Smooth muscle cell (in vitro differentiated cells): ENCODE results near the gene TRIM61. TPM values are rescaled to one million over a fixed set of nuclear protein-coding genes. Genes with fewer than 3 reads are reported as not detected.

ENCODE experiments used
- DNase-seq: peaks from one replicate; lab custom pipeline; 2025; ENCODE audit not compliant: unreplicated experiment; lab: John Stamatoyannopoulos, UW
- H2AFZ ChIP-seq: fragments of 200-600 bp; sonication (generic); 2 replicates; pipeline ENCODE4 v1.6.0; 2016; ENCODE audit warnings: antibody characterized with exemption, low read depth, mild to moderate bottlenecking
- H3F3A ChIP-seq: fragments of 200-600 bp; sonication (generic); 2 replicates; pipeline ENCODE4 v1.6.0; 2017; ENCODE audit warnings: antibody characterized with exemption, low read depth
- H3K27ac ChIP-seq: fragments of 200-600 bp; sonication (generic); 2 replicates; pipeline ENCODE4 v1.5.1; 2016; ENCODE audit warnings: low read depth, mild to moderate bottlenecking
- H3K27me3 ChIP-seq: fragments of 200-600 bp; sonication (generic); 2 replicates; pipeline ENCODE4 v1.6.1; 2016; ENCODE audit warnings: low read depth, mild to moderate bottlenecking
- H3K36me3 ChIP-seq: fragments of 200-600 bp; sonication (generic); 2 replicates; pipeline ENCODE4 v1.5.1; 2016; ENCODE audit warnings: low read depth
- H3K4me1 ChIP-seq: fragments of 200-600 bp; sonication (generic); 2 replicates; pipeline ENCODE4 v1.5.1; 2016; ENCODE audit warnings: low read depth
- H3K4me2 ChIP-seq: fragments of 200-600 bp; sonication (generic); 2 replicates; pipeline ENCODE4 v1.6.0; 2016; ENCODE audit warnings: mild to moderate bottlenecking
- H3K4me3 ChIP-seq: fragments of 200-600 bp; sonication (generic); 2 replicates; pipeline ENCODE4 v1.5.1; 2016; ENCODE audit warnings: mild to moderate bottlenecking
- H3K79me2 ChIP-seq: fragments of 200-600 bp; sonication (generic); 2 replicates; pipeline ENCODE4 v1.6.0; 2016; ENCODE audit warnings: low read depth, mild to moderate bottlenecking
- H3K9ac ChIP-seq: fragments of 200-600 bp; sonication (generic); 2 replicates; pipeline ENCODE4 v1.6.0; 2016; ENCODE audit warnings: low read depth
- H3K9me3 ChIP-seq: fragments of 200-600 bp; sonication (generic); replicated peaks from 2 replicates; pipeline ENCODE4 v1.5.1; 2016; ENCODE audit warnings: low read depth
- H4K20me1 ChIP-seq: fragments of 200-600 bp; sonication (generic); 2 replicates; pipeline ENCODE4 v1.6.0; 2016; ENCODE audit warnings: low read depth
- WGBS: methylation state at CpG from one replicate; pipeline ENCODE4 v1.1.7; 2016; ENCODE audit warnings: low lambda C conversion rate; 5-methylcytosine and 5-hydroxymethylcytosine counted together
- polyA plus RNA-seq: library from polyadenylated mRNA; unstranded; fragments of >200 nt; fragmentation: Nextera tagmentation; extraction: Ambion mirVana; gene quantifications from 2 replicates; pipeline ENCODE4 v1.2.1, GENCODE V29; 2016
- total RNA-seq: library from RNA; depleted of rRNA; stranded (reverse); fragments of >200 nt; gene quantifications from 2 replicates; pipeline ENCODE4 v1.2.3, GENCODE V29; 2014
- TF ChIP-seq, protein P1 (sequence below): fragments of 200-600 bp; sonication (generic); IDR thresholded peaks from 2 replicates; pipeline ENCODE4 v1.5.1; 2017; ENCODE audit warnings: borderline replicate concordance, mild to moderate bottlenecking, antibody characterized with exemption; ENCODE audit not compliant: insufficient read depth, poor library complexity, severe bottlenecking

Gene TRIM61
- total and polyA plus RNA-seq, 2 experiments from 2014 or later: not detected

DNA sequence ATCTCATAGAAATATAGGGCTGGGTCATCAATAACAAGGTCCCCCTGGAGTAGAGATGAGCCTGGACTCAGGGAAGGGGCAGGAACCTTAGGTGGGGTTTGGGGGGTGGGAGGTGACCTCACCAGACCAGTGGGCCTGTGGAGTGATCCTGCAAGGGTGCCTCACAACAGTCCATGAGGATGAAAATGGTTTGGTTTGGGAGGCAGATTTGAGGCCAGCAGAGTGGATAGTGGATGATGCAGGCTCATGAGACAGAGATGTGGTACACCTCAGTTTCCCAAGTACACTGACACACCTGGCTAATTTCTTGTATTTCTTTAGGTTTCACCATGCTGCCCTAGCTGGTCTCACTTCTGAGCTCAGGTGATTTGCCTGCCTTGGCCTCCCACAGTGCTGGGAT, 36.2 kb upstream of the TRIM61 start:
- no peaks in the 10 kb centered on the region for H4K20me1 ChIP-seq
- H3K4me3 ChIP-seq: no peak overlapping the region
- no peaks in the 10 kb centered on the region for H3K27me3 ChIP-seq
- H3K9me3 ChIP-seq: no peaks in the 10 kb centered on the region
- TF ChIP-seq, protein P1, sequence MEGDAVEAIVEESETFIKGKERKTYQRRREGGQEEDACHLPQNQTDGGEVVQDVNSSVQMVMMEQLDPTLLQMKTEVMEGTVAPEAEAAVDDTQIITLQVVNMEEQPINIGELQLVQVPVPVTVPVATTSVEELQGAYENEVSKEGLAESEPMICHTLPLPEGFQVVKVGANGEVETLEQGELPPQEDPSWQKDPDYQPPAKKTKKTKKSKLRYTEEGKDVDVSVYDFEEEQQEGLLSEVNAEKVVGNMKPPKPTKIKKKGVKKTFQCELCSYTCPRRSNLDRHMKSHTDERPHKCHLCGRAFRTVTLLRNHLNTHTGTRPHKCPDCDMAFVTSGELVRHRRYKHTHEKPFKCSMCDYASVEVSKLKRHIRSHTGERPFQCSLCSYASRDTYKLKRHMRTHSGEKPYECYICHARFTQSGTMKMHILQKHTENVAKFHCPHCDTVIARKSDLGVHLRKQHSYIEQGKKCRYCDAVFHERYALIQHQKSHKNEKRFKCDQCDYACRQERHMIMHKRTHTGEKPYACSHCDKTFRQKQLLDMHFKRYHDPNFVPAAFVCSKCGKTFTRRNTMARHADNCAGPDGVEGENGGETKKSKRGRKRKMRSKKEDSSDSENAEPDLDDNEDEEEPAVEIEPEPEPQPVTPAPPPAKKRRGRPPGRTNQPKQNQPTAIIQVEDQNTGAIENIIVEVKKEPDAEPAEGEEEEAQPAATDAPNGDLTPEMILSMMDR: no peak
- no peak overlapping the region for H3K9ac ChIP-seq
- H2AFZ ChIP-seq: no peak overlapping the region
- H3K4me1 ChIP-seq: no peaks in the 10 kb centered on the region
- no peaks in the 10 kb centered on the region for H3K36me3 ChIP-seq
- no peak overlapping the region for H3K27ac ChIP-seq
- no peak overlapping the region for H3K4me2 ChIP-seq
- no peak for DNase-seq
- H3F3A ChIP-seq: no peaks in the 10 kb centered on the region
- H3K79me2 ChIP-seq: no peaks in the 10 kb centered on the region

DNA sequence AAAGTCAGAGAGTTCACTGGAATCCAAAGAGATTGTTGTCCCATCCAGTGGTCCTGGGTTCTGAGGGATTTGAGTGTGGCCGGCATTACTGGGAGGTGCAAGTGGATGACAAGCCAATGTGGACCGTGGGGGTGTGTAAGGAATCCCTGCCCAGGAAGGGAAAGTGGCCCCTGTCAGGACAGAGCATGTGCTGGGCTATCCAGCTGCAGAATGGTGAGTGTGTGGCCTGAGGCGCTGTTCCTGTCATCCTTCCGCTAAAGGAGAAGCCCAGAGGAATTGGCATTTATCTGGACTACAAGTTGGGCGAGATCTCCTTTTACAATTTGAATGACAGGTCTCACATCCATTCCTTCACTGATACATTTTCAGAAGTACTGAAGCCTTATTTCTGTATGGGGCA, 33.9 kb upstream of the TRIM61 start:
- Histone ChIP-seq H3K36me3 (no peaks in the 10 kb centered on the region), H4K20me1 (no peaks in the 10 kb centered on the region), H3F3A (no peaks in the 10 kb centered on the region), H3K4me1 (no peaks in the 10 kb centered on the region), H2AFZ (no peak overlapping the region), H3K27ac (no peak overlapping the region), H3K9me3 (no peaks in the 10 kb centered on the region), H3K4me2 (no peak overlapping the region), H3K27me3 (no peaks in the 10 kb centered on the region), H3K4me3 (no peak overlapping the region), H3K79me2 (no peaks in the 10 kb centered on the region), H3K9ac (no peak overlapping the region)
- WGBS: 80% methylated on average over 5 of the region's 5 CpGs
- TF ChIP-seq, protein P1: no peak
- no peak for DNase-seq

DNA sequence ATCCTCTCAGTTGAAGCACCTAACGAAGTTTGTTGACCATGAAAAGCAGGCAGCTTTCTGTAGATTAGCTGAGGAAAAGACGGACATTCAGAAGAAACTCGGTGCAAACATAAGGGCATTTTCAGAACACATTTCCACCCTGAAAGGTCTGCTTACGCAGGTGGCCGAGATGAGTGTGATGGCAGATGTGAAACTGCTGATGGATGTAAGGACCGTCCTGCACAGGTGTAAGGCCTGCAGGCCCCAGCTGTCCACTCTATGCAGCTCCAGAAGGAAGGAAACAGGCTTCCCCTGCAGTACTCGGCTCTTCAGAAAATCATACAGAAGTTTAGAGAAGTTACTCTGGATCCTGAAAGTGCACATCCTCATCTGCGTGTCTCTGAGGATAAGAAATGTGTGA, 33.5 kb upstream of the TRIM61 start:
- H3K4me3 ChIP-seq: no peak overlapping the region
- no peak overlapping the region for H2AFZ ChIP-seq
- no peak overlapping the region for H3K9ac ChIP-seq
- no peaks in the 10 kb centered on the region for H3K9me3 ChIP-seq
- WGBS: 91% methylated on average over 8 of the region's 8 CpGs
- H3K79me2 ChIP-seq: no peaks in the 10 kb centered on the region
- H3K36me3 ChIP-seq: no peaks in the 10 kb centered on the region
- no peaks in the 10 kb centered on the region for H3K27me3 ChIP-seq
- no peak overlapping the region for H3K27ac ChIP-seq
- no peaks in the 10 kb centered on the region for H4K20me1 ChIP-seq
- DNase-seq: no peak
- TF ChIP-seq, protein P1: no peak
- no peaks in the 10 kb centered on the region for H3K4me1 ChIP-seq
- H3K4me2 ChIP-seq: no peak overlapping the region
- H3F3A ChIP-seq: no peaks in the 10 kb centered on the region

DNA sequence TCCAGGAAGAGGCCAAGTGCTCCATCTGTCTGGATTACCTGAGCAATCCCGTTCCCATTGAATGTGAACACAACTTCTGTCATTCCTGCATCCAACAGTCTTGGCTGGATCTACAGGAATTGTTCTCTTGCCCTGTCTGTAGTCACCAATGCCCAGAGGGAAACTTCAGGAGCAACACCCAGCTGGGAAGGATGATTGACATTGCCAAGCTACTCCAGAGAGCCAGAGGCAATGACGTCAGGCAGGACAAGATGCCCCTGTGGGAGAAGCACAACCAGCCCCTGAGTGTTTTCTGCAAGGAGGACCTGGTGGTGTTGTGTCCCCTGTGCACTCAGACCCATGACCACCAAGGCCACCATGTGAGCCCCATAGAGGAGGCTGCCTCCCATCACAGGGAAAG, 33.0 kb upstream of the TRIM61 start:
- no peaks in the 10 kb centered on the region for H4K20me1 ChIP-seq
- 91% methylated on average over 2 of the region's 2 CpGs for WGBS

More for the DNA sequence above, 33.0 kb upstream of the TRIM61 start:
- no peak overlapping the region for H2AFZ ChIP-seq
- no peak overlapping the region for H3K27ac ChIP-seq
- TF ChIP-seq, protein P1: no peak
- no peak overlapping the region for H3K4me3 ChIP-seq
- H3K9me3 ChIP-seq: no peaks in the 10 kb centered on the region
- H3K79me2 ChIP-seq: no peaks in the 10 kb centered on the region
- no peaks in the 10 kb centered on the region for H3K4me1 ChIP-seq
- H3F3A ChIP-seq: no peaks in the 10 kb centered on the region
- no peak overlapping the region for H3K4me2 ChIP-seq
- no peaks in the 10 kb centered on the region for H3K27me3 ChIP-seq
- DNase-seq: no peak
- no peak overlapping the region for H3K9ac ChIP-seq
- no peaks in the 10 kb centered on the region for H3K36me3 ChIP-seq
